AG20443 (cell line): Measurements from ENCODE around the gene CDH4.
A peak's percentile ranks its signal among the peaks of the same experiment; 100 is the strongest.
"Not testable (repeated sequence)": the region's sequence is repeated elsewhere in the genome, so short reads cannot be mapped to it uniquely, and the experiment has no call there.

Experiments used
- DNase-seq: peaks from one replicate; pipeline ENCODE4 v3.0.0; 2012; ENCODE audit warnings: low spot score, mixed read lengths

The CDH4 gene

GRCh38 chr20:61419010-61419409, 166.9 kb downstream of the CDH4 start:
- no peak for DNase-seq

DNA sequence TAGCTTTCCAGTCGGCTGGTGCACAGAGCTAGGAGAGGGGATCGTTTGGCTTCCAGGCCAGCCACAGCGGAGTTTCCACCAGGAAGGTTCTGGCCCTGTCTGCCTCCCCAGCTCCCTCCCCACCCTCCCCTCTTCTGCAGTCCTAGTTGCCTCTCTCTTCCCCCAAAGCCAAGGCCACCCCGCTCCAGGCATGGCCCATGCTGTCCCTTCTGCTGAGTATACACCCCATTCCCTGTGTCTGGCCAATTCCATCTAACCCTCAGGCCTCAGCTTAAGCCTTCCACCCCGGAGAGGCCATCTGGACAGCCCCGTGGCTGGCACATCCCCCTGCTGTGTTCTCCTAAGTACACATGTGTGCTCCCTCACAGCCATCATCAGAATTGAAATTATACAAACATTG, 167.4 kb downstream of the CDH4 start:
- DNase-seq = no peak

DNA sequence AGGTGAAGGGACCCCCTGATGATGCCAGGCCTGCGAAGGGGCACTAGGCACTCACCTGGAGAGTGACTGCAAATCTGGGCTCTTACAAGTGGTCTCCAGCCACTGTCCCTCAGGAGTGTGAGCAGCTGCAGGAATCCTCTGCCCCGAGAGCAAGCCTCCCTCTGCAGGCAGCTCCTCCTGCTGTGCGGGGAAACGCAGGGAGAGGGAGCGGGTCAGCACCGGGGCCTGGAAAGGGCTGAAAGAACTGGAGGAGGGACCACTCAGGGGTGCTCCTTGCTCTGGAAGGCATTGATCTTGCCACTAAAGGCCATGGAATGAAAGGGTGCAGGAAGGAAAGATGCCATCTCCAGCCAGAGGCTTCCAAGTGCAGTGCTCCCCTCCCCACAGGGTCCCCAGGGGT, 168.0 kb downstream of the CDH4 start:
- no peak for DNase-seq

DNA sequence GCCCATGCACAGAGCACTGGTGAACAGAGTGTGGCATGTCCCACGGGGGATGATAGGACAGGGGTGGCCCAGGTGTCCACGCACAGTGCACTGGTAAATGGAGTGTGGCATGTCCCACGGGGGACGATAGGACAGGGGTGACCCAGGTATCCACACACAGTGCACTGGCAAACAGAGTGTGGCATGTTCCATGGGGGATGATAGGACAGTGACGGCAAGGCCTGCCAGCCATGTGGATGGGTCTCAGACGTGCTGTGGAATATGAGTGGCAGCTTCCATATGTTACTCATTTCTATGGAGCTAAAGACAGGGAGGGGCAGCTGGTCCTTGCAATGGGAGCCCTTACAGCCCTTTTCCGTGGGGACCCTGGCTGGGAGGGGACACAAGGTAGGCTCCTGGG, 168.7 kb downstream of the CDH4 start:
- DNase-seq = no peak

DNA sequence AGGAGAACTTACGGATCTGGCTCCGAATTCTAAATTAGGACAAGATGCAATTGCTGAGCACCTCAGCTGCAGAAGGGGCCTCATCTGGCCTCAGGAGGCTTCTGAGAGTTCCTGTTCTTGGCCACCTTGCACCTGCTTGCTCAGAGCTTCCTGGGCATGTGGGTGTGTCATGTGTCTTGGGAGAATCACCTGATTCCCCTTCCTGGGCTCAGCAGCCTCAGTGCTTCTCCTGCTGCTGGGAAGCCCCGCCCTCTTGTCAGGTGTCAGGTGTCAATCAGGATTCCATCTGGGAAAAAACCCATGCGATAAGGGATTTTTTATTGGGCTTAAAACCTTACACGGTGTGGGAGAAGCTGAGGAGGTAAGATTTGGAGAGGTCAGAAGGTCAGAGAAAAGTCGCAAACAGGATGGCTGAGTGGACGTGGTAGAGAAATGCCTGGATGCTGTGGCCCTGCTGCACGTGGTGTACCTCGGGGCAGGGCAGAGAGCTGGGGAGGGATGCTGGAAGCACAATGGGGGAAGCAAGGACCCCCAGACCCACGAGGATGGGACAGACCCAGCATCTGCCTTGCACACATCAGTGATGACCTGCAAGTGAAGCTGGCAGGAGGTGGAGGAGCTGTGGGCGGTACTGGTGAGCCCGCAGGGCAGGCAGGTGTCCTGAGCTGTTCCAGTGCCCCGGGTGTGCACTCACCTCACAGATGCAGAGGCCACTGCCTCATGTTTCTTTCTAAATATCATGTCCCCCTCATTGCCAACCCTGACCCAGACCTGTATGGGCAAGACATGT, 170.8 kb downstream of the CDH4 start:
- DNase-seq = no peak

GRCh38 chr20:61424011-61424627, 172.1 kb downstream of the CDH4 start:
- DNase-seq = no peak

GRCh38 chr20:61424628-61425420, 172.8 kb downstream of the CDH4 start:
- DNase-seq = no peak

- not testable (repeated sequence) for DNase-seq
These were observed 173.5 kb downstream of the CDH4 start for GRCh38 chr20:61425541-61425991.

DNA sequence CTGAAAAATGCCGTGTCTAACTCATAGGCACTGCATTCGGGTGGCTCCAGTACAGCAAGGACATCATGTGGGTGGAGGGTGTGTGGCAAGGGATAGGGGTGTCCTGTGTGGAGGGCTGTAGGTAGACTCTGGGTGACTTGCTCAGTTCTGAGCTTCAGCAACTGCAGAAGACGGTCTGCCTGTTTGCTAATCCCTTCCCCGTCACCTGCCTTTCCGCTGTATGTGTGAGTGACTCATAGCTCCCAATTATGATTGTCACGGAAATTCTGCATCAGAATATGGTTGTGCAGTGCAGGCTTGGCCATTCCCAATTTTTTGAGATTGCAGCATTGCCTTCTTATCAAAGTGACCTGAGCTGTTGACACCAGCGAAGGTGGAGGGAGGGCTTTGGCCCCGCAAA, 174.3 kb downstream of the CDH4 start:
- DNase-seq = no peak

GRCh38 chr20:61429458-61430227, 177.6 kb downstream of the CDH4 start:
- no peak for DNase-seq

- DNase-seq = no peak
These were observed 178.2 kb downstream of the CDH4 start for GRCh38 chr20:61430228-61430624.

DNA sequence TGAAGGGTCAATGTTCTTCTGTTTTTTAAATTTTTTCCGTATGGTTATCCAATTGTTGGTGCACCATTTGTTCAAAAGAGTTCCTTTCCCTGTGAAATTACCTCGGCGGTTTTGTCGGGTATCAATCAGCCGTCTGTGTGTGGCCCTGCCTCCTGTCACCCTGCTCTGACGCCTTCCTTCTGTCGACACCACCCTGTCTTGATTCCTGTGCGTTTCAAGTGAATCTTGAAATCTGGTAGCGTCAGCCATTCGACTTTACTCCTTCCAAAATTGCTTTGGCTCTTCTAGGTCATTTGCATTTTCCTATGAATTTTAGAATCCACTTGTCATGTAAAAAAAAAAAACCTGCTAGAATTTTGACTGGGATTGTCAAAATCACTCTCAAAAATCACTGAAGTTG, 181.1 kb downstream of the CDH4 start:
- DNase-seq = no peak

DNA sequence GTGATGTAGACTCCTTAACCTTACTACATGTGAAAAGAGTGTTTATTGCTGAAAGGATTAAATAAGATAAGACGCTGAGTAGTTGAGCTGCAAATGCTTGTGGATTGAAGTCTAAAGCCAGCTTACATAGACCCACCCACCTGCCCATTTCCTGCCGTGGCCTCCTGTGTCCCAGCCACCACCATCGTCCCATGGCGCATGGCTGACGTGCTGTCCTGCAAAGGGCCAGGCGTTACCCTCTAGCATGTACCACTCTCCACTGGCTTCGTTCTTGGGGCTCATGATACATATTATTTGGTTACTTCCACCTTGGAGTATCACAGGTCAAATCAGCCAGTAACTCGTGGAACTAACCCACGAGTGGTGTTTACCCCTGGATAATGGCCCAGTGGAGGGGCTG, 181.8 kb downstream of the CDH4 start:
- DNase-seq = no peak

DNA sequence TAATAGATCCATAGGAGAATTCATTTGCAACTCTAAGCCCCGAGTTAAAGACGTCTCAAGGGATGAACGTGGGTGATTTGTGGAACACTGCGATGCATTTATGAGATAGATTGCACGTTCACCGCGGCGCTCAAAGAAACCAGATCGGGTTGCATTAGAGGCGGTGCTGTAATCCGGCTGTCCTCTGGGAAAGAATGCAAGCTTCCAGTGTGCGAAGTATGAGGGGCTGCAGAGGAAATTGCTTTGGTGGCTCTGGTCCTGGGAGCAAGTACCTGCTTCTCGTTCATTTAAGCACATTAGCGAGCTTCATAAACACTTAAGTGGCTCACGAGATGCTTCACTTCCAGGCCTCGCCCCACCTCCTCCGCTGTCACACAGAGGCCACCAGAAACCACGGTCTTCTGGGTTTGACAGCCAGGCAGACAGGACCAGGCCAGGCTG, 182.3 kb downstream of the CDH4 start:
- no peak for DNase-seq

- no peak for DNase-seq
These were observed 183.2 kb downstream of the CDH4 start for GRCh38 chr20:61435184-61435822.

DNA sequence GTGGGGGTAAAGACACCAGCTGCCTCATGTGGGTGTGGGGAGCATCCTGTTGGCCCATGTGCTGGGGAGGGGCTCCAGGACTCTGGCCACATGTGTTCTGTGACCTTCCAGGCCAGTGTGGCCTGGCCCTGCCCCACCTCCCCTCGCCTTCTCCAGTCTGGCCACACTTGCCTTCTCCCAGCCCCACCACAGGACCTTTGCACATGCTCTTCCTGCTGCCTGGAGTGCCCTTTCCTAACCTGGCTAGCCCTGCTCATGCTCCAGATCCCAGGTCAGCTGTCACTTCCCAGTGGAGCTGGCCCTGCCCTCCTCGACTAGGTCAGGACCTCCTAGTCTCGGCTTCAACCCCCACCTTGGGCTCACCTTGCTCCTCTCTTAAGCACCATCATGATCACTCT, 183.8 kb downstream of the CDH4 start:
- DNase-seq = no peak

DNA sequence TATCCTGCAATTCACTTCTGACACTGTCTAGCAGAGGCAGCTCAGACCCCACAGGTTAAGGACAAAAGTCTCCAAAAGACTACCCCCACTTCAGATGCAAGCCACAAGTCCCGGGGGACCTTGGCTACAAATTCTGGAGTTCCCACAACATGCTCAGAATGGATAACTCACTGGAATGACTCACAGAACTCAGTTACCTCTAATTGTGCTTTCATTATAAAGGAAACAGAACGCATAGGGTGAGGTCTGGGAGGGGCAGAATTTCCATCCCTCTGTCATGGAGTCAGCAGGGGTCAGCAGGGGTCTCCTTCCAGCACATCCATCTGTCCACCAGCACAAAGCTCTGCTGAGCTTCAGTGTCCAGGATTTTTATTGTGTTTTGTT, 184.2 kb downstream of the CDH4 start:
- DNase-seq = peak; percentile 34

DNA sequence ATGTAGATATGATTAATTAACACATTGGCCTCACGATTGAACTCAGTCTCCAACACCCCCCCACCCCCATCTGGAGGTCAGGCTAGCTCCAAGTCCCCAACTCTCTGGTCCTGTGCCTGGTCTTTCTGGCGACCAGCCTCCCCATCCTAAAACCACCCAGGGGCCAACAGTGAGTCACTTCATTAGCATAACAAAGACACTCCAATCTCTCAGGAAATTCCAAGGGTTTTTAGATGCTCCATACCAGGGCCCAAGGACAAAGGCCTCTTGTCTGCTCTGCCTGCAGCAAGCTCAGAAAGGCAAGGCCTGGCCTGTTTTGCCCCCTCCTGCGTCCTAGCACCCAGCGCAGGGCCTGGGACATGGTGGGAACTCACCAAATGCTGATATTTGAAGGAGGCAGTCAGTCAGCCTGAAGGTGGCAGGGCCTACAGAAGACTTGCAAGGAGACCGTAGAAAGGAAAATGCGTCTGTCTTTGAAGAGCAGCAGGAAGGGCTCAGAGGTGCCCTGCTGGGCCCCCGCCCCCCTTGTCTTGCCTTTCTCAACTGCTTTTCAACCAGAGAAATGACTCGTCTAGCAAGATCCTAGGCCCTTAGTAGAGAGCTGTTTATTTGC, 184.7 kb downstream of the CDH4 start:
- peak; percentile 44 for DNase-seq

GRCh38 chr20:61437280-61438206, 185.5 kb downstream of the CDH4 start:
- DNase-seq = no peak

DNA sequence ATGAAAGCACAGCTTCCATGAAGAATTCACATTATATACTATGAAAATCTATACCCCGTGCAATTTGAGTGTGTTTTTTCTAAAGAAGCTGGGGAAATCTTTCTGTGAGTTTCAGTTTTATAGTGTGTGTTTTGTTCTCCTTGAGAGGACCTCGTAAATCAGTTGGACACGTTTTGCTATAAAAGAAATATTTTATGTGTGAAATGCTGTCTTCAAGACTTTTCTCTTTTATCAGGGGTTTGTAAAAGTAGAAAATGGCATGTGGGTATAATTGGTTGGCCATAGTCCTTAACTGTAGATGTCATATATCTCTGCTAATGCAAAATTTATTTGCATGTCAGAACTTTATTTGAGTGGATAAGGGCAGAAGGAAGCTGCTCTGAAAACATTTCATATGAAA, 186.2 kb downstream of the CDH4 start:
- DNase-seq = no peak
